SK-N-SH (cell line): Measurements from ENCODE around the gene DBH. TPM values are rescaled to one million over a fixed set of nuclear protein-coding genes. Genes with fewer than 3 reads are reported as not detected.

Experiments used
- CTCF ChIA-PET: fragments of 300-600, 350-600 bp; formaldehyde crosslinking; extraction: SDS; loops from one replicate; lab custom pipeline; 2021; lab: Yijun Ruan, JAX
- POLR2A ChIA-PET: fragments of 350-600 bp; sonication (Branson Sonifier 250); formaldehyde crosslinking; extraction: SDS; loops from one replicate; lab custom pipeline; 2020; ENCODE audit warnings: antibody characterized with exemption, inconsistent platforms; lab: Yijun Ruan, JAX
- DNase-seq: peaks from one replicate; pipeline ENCODE4 v3.0.0; 2012
- H2AFZ ChIP-seq: fragments of 200-600 bp; sonication (generic); 2 replicates; pipeline ENCODE4 v1.8.1; 2016; ENCODE audit warnings: antibody characterized with exemption, mild to moderate bottlenecking, low read depth
- H3F3A ChIP-seq: fragments of 200-600 bp; sonication (generic); replicated peaks from 2 replicates; pipeline ENCODE3; 2016; ENCODE audit warnings: antibody characterized with exemption, mild to moderate bottlenecking; ENCODE audit not compliant: insufficient read depth
- H3K27ac ChIP-seq, 2 experiments: fragments of 200-500 bp in 1 of 2; fragments of 200-600 bp in 1 of 2; sonication (Bioruptor generic) in 1 of 2; sonication (generic), shearing (Covaris generic) in 1 of 2; 2 replicates each; pipeline versions ENCODE4 v1.5.1 to v1.6.1; 2014 to 2016; ENCODE audit warnings: low read depth in 2 of 2, inconsistent platforms in 1 of 2, low read length in 1 of 2, mild to moderate bottlenecking in 1 of 2, mixed read lengths in 1 of 2
- H3K27me3 ChIP-seq: fragments of 200-600 bp; sonication (generic), shearing (Covaris generic); 2 replicates; pipeline ENCODE4 v1.6.1; 2016; ENCODE audit warnings: mixed run types; ENCODE audit not compliant: insufficient read depth
- H3K36me3 ChIP-seq, 2 experiments: fragments of 200-500 bp in 1 of 2; fragments of 200-600 bp in 1 of 2; sonication (Bioruptor generic) in 1 of 2; sonication (generic) in 1 of 2; replicated peaks in 1 of 2; 2 replicates each; pipeline versions ENCODE3 to v1.5.1; 2014 to 2016; ENCODE audit warnings: low read length in 1 of 2, mild to moderate bottlenecking in 1 of 2; ENCODE audit not compliant: insufficient read depth in 2 of 2, control insufficient read depth in 1 of 2
- H3K4me1 ChIP-seq, 2 experiments: fragments of 200-500 bp in 1 of 2; fragments of 200-600 bp in 1 of 2; sonication (Bioruptor generic) in 1 of 2; sonication (generic), shearing (Covaris generic) in 1 of 2; 2 replicates each; pipeline versions ENCODE4 v1.5.1 to v1.6.1; 2014 to 2016; ENCODE audit warnings: low read depth in 1 of 2, low read length in 1 of 2, mixed run types in 1 of 2; ENCODE audit not compliant: insufficient read depth in 2 of 2, control insufficient read depth in 1 of 2
- H3K4me2 ChIP-seq: fragments of 200-600 bp; sonication (generic), shearing (Covaris generic); 2 replicates; pipeline ENCODE4 v1.6.1; 2017; ENCODE audit warnings: mixed run types
- H3K4me3 ChIP-seq, 2 experiments: fragments of 200-500 bp in 1 of 2; fragments of 200-600 bp in 1 of 2; sonication (Bioruptor generic) in 1 of 2; sonication (generic), shearing (Covaris generic) in 1 of 2; 2 replicates each; pipeline versions ENCODE4 v1.5.1 to v1.8.1; 2014 to 2016; ENCODE audit warnings: low read depth in 2 of 2, inconsistent platforms in 1 of 2, low read length in 1 of 2, mild to moderate bottlenecking in 1 of 2, mixed read lengths in 1 of 2, moderate library complexity in 1 of 2
- H3K79me2 ChIP-seq: fragments of 200-600 bp; sonication (generic); 2 replicates; pipeline ENCODE4 v1.8.1; 2017; ENCODE audit warnings: mild to moderate bottlenecking; ENCODE audit not compliant: insufficient read depth
- H3K9ac ChIP-seq: fragments of 200-600 bp; sonication (generic); 2 replicates; pipeline ENCODE4 v1.6.1; 2017; ENCODE audit warnings: mixed run types
- H3K9me2 ChIP-seq: fragments of 200-600 bp; sonication (generic); 2 replicates; pipeline ENCODE4 v1.6.1; 2017; ENCODE audit warnings: mixed run types
- H3K9me3 ChIP-seq: fragments of 200-600 bp; sonication (generic); 2 replicates; pipeline ENCODE4 v1.6.1; 2017; ENCODE audit warnings: mixed run types, mild to moderate bottlenecking, moderate library complexity
- H4K20me1 ChIP-seq: fragments of 200-600 bp; sonication (generic); 2 replicates; pipeline ENCODE4 v1.6.1; 2017; ENCODE audit warnings: mild to moderate bottlenecking, mixed run types; ENCODE audit not compliant: insufficient read depth
- FOSL2 ChIP-seq: IDR thresholded peaks from 2 replicates; pipeline ENCODE4 v1.4.0; 2012; ENCODE audit warnings: low read depth, mild to moderate bottlenecking, moderate library complexity, borderline replicate concordance
- FOXM1 ChIP-seq: IDR thresholded peaks from 2 replicates; pipeline ENCODE4 v1.4.0; 2012; ENCODE audit warnings: low read depth, mild to moderate bottlenecking
- GATA2 ChIP-seq: sonication (generic); formaldehyde crosslinking; IDR thresholded peaks from 2 replicates; pipeline ENCODE4 v1.5.0; 2020; ENCODE audit warnings: mild to moderate bottlenecking, missing genetic modification reagents
- IRF3 ChIP-seq: fragments of 150-350 bp; IDR thresholded peaks from 2 replicates; pipeline ENCODE4 v1.6.1; 2016; ENCODE audit warnings: mild to moderate bottlenecking, low read depth, low read length
- JUND ChIP-seq: IDR thresholded peaks from 2 replicates; pipeline ENCODE4 v1.4.0; 2012
- MXI1 ChIP-seq: IDR thresholded peaks from 2 replicates; pipeline ENCODE4 v1.6.1; 2012; ENCODE audit warnings: mild to moderate bottlenecking, low read depth, low read length, improper control_type of control experiment
- NRF1 ChIP-seq: IDR thresholded peaks from 2 replicates; pipeline ENCODE4 v1.6.1; 2012; ENCODE audit warnings: low read depth, mild to moderate bottlenecking, low read length
- POLR2AphosphoS5 ChIP-seq: IDR thresholded peaks from 2 replicates; pipeline ENCODE4 v1.6.1; 2012; ENCODE audit warnings: low read depth, low read length
- RCOR1 ChIP-seq: fragments of 150-350 bp; IDR thresholded peaks from 2 replicates; pipeline ENCODE4 v1.6.1; 2017; ENCODE audit warnings: antibody characterized with exemption, low read length
- RFX5 ChIP-seq: IDR thresholded peaks from 2 replicates; pipeline ENCODE4 v1.6.1; 2012; ENCODE audit warnings: mild to moderate bottlenecking, improper control_type of control experiment, low read length
- RXRA ChIP-seq: IDR thresholded peaks from 2 replicates; pipeline ENCODE4 v1.4.0; 2012; ENCODE audit warnings: low read depth, mild to moderate bottlenecking, borderline replicate concordance
- SIN3A ChIP-seq: IDR thresholded peaks from 2 replicates; pipeline ENCODE4 v1.6.1; 2012; ENCODE audit warnings: low read depth, mild to moderate bottlenecking, low read length, moderate library complexity, borderline replicate concordance
- SMC3 ChIP-seq: IDR thresholded peaks from 2 replicates; pipeline ENCODE4 v1.6.1; 2012; ENCODE audit warnings: low read depth, low read length, improper control_type of control experiment
- TEAD4 ChIP-seq: IDR thresholded peaks from 2 replicates; pipeline ENCODE4 v1.4.0; 2012; ENCODE audit warnings: mild to moderate bottlenecking, borderline replicate concordance; ENCODE audit not compliant: insufficient read depth
- USF1 ChIP-seq: IDR thresholded peaks from 2 replicates; pipeline ENCODE4 v1.4.0; 2012; ENCODE audit warnings: low read depth, borderline replicate concordance
- YY1 ChIP-seq: IDR thresholded peaks from 2 replicates; pipeline ENCODE4 v1.4.0; 2012; ENCODE audit warnings: low read depth, mild to moderate bottlenecking
- WGBS: methylation state at CpG from one replicate; pipeline ENCODE4 v1.1.6; 2017; ENCODE audit warnings: low lambda C conversion rate; 5-methylcytosine and 5-hydroxymethylcytosine counted together
- polyA plus RNA-seq, 3 experiments: library from polyadenylated mRNA; depleted of rRNA; stranded (reverse); fragments of >200 nt; gene quantifications; 2 replicates each; pipeline ENCODE4 v1.2.3, GENCODE V29; 2012
- TF ChIP-seq, protein P1 (sequence below): IDR thresholded peaks from 2 replicates; pipeline ENCODE4 v1.4.0; 2012; ENCODE audit warnings: low read depth, borderline replicate concordance

DBH gene
- polyA plus RNA-seq, 1 of the 3 experiments (the other 2 are of a cell fraction), result 0.92 TPM

- Histone ChIP-seq H3K4me1 (peaks cover 0 to 57% of the 10 kb centered on the region in 2 experiments; a peak in 1 of 4 replicates), H3K9me2 (no peaks in the 10 kb centered on the region)
- POLR2A ChIA-PET, result interaction anchor here (0.6 to 1.5 kb wide), 5 partner anchors 8 to 128 kb away, joined by 3 to 5 read pairs (median 3); no protein-coding TSS in a partner anchor
- no peak for TF ChIP-seq RFX5
- TF ChIP-seq IRF3, result no peak
- TF ChIP-seq GATA2 (CRISPR knock-in tag), result no peak
- no peak for TF ChIP-seq YY1
- no peak for TF ChIP-seq SMC3
- TF ChIP-seq FOSL2, result no peak
- no peak for TF ChIP-seq SIN3A
- TF ChIP-seq, protein P1, sequence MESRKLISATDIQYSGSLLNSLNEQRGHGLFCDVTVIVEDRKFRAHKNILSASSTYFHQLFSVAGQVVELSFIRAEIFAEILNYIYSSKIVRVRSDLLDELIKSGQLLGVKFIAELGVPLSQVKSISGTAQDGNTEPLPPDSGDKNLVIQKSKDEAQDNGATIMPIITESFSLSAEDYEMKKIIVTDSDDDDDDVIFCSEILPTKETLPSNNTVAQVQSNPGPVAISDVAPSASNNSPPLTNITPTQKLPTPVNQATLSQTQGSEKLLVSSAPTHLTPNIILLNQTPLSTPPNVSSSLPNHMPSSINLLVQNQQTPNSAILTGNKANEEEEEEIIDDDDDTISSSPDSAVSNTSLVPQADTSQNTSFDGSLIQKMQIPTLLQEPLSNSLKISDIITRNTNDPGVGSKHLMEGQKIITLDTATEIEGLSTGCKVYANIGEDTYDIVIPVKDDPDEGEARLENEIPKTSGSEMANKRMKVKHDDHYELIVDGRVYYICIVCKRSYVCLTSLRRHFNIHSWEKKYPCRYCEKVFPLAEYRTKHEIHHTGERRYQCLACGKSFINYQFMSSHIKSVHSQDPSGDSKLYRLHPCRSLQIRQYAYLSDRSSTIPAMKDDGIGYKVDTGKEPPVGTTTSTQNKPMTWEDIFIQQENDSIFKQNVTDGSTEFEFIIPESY, result no peak
- TF ChIP-seq TEAD4, result no peak
- TF ChIP-seq RXRA, result no peak
- no peak for TF ChIP-seq JUND
- no peak for TF ChIP-seq FOXM1
- no peak for TF ChIP-seq RCOR1
- no peak for TF ChIP-seq POLR2AphosphoS5
- TF ChIP-seq USF1, result no peak
- TF ChIP-seq NRF1, result no peak
- no peak for TF ChIP-seq MXI1
- TF ChIP-seq, all 33 proteins: peak for 0
- Histone ChIP-seq H3F3A (no peaks in the 10 kb centered on the region), H3K79me2 (no peaks in the 10 kb centered on the region), H3K9me3 (no peaks in the 10 kb centered on the region), H3K4me2 (no peak overlapping the region), H3K27ac (peak overlapping the region in 1 of 2 experiments; percentile 75; a peak in 1 of 4 replicates), H3K9ac (no peak overlapping the region), H2AFZ (no peak overlapping the region), H4K20me1 (no peaks in the 10 kb centered on the region), H3K4me3 (no peak overlapping the region; a peak in 1 of 4 replicates), H3K36me3 (no peaks in the 10 kb centered on the region), H3K27me3 (no peaks in the 10 kb centered on the region)
- no peak for DNase-seq
- CTCF ChIA-PET, result interaction anchor here (0.7 to 2.0 kb wide), 2 partner anchors 72 to 1948 kb away, joined by 3 to 4 read pairs; no protein-coding TSS in a partner anchor
- 81% methylated on average over 7 of the region's 14 CpGs for WGBS
Observed at GRCh38 chr9:133655701-133656100, 19.5 kb downstream of the DBH start.
